Mesenteric fat pad (tissue), 1 donor: Measurements from ENCODE around the gene CD55. TPM values are rescaled to one million over a fixed set of nuclear protein-coding genes. Genes with fewer than 3 reads are reported as not detected.
"Not testable (repeated sequence)": the region's sequence is repeated elsewhere in the genome, so short reads cannot be mapped to it uniquely, and the experiment has no call there.

Experiments used
- DNase-seq: peaks from one replicate; pipeline ENCODE4 v3.0.0-alpha.2; 2020; ENCODE audit warnings: low spot score
- total RNA-seq: library from RNA; stranded (reverse); fragmentation: NEBNext Ultra II Directional; extraction: Animal tissue kit (Norgen Biotek cat#: 25700); gene quantifications from one replicate; pipeline ENCODE4 v1.2.1, GENCODE V29; 2021
- donor health status: DM: yes; HTN: yes; CAD: no.

CD55 gene
- total RNA-seq, 1 donor from 2014 or later = 82.3 TPM

DNA sequence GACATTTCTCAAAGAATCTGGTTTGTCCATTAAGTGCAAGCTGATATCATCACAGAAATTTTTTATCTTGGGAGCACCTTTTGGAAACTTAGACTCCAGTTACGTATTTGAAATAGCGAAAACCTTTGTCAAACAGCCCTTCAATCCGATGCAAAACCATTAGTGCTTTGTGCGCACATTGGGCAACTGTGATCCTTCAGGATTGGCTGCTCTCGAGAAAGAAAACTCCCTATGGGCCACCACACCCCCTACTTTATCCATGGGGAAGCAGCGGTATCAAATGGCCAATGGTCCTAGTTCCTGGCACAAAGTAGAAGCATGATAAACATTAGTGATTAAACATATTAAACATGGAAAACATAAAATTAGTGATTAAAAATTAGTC lies 16.0 kb upstream of the CD55 start:
- no peak for DNase-seq

DNA sequence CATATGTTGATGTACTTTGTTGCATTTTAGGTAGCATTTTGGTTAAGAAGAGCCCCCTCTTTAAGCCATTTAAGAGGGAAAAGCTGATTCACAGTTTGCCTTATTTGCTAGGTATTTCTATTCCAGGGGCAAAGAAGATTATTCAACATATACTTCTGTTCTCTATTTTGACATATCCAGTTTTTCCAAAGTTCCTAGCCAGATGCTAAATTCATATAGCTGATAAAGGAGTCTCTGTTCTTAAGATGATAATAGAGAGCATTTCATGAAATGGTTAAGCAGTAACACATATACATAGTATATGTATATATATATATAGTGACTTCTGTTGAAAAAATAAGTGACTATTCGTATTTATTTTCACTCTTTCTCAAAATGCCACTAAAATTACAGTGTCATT lies 15.5 kb upstream of the CD55 start:
- no peak for DNase-seq

DNA sequence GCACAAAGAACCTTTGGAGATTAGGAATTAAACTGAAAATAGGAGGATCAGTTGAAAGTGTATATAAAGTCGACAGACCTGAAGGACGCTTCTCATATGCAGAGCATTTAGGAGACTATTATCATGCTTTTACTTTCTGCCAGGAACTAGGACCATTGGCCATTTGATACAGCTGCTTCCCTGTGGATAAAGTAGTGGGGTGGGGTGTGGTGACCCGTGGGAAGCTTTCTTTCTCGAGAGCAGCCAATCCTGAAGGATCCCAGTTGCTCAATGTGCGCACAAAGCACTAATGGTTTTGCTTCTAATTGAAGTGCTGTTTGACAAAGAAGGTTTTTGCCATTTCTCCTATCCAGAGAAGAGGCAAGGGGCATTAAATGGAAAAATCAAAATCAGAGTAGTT lies 14.9 kb upstream of the CD55 start:
- DNase-seq = no peak

DNA sequence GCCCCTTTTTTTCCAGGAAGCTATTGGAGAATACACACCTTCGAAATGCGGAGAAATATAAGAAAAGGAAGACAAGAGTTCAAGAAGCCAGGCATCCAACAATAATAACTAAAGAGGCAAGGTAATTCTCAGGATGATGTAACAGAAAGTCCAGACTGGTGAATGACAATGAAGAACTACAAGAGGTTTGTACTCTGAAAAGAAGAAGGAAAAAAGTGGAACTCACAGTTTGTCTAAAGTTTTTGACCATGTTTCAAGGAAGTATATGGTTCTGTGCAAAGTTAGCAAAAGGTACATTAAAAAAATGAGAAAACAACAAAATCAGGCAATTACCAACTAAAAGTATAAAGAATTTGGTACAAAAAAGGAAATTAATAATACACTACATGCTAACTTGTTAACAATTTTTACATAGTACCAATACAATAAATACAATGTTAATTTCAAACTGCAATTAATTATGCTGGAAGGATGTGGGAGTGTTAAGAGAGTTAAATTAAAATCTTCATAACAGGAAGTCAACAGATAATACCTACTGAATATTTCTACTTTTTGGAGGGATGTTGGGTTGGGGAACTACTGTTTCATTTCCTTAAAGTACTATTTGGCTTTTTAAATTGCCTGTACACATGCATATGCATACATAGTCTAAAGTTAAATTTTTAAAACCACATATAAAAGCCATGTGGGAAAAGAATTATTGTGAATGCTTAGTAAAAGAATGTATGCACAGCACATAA lies 12.9 kb upstream of the CD55 start:
- no peak for DNase-seq

DNA sequence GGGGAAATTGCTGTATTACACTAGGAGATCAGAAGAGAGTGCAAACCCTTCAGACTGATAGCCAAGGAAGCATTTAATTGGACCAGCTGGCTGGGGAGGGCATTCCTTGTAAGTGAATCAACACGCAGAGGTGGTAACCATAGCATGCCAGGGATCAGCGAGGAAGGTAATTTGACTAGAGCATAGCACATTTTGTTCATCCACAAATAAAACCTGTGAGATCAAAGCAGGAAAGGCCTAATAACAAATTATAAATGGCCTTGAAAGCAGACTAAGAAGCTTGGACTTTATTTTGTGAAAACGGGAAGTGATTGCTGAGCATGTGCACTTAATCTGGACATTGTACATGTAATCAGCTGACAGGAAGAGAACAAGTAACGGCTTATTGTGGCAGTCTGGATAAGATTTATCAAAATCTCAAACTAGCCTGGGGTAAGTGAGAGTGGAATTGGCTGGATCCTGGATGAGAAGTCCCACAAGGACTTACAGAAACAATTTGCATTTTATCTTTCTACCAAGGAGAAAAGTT lies 11.7 kb upstream of the CD55 start:
- DNase-seq = no peak

DNA sequence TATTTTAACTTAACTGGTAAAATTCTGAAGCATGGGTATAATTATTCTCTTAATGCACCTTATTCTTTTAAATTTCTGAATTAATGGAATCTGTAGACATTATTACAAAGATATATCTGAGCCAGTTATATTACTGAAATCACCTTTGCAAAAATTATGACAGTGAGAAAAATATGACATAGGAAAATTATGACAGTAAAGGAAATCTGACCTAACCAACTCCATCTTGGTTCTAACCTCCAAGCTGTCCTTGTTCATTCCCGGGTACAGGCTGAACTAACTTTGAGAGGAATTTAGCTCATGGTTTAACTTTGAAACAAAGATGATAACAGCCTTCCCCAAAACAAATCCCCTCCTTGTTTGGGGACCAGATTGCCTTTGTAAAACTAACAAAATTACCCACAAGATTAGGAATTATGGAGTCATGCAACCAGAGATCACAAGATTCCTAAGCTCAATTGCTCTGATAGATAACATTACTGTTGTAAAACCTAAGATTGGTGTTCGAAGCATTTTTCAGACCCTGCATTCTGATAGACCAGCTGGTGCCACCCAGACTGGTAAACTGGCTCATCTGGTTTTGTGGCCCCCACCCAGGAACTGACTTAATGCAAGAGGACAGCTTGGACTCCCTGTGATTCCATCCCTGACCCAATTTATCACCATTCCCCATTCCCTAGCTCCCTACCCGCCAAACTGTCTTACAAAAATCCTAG lies 9.4 kb upstream of the CD55 start:
- DNase-seq = no peak

DNA sequence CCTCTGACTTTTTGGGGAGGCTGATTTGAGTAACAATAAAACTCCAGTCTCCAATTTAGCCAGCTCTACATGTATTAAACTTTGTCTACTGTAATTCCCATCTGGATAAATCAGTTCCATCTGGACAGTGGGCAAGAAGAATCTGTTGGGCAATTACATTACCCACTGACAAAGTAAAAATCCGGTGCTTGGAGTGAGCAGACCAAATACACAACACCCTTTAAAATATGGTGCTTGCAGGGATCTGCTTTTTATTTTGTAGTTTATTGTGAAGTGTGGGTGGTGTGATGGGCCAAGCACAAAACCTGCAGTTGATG lies 8.9 kb upstream of the CD55 start:
- no peak for DNase-seq

DNA sequence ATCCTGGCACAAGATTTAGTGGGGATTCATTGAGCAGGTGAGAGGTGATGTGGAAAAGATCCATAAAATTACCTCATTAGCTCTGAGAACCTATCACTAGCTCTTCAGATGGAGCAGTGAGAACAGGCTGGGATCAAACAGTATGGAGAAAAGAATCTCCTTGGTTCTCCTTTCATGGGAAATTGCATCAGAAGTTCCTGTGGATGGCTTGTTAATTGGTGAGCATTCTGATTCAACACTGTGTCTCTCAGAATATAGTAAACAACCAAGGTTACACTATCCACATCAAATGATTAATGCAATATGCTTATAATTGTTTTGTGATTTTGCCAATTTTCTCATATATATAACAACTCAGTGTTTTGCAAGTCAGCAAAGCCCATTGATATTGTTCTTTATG lies 8.3 kb upstream of the CD55 start:
- DNase-seq = no peak

DNA sequence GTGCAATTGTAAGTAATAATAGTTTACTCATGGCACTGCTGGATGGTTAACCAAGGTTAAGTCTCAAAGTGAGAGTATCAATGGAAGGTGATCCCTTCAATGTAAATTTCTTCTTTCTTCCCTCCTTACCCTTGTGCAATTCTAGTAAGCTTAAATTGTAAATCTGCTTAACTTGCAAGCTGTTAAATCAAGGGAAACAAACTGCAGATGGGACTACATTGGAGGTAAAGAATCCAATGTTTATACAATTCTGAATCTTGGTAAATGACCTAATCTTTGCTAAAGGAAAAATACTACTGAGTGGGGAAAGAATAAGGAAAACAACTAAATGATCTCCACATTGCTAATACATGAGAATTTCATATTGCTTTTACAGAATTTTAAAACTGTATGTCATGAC lies 6.7 kb upstream of the CD55 start:
- no peak for DNase-seq

DNA sequence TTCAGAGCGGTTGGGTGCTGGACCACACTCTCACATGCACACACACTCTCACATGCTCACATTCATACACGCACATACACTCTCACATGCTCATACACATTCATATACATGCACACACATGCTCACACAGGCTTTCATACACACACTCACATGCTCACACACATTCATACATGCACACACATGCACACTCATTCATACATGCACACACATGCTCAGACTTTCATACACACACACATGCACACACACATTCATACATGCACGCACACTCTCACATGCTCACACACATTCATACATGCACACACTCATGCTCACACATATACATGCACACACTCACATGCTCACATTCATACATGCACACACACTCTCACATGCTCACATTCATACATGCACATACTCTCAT lies 6.0 kb upstream of the CD55 start:
- DNase-seq = no peak

DNA sequence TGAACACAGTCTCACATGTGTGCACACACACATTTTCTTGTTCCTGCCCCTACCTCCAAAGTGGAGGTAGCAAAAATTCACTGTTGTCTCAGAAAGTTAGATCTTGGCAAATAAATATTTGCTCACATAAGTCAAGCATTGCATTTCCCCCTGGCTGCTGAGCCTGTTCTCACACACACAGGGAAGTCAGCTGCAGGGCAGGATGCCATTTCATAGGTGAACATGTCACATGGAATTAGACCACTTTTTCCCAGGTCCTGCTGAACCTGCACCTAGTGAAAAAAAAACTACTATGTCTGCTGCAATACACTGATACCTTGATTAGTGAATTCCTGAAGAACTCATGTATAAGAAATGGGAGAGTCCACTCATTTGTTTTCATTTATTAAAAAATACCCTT lies 5.3 kb upstream of the CD55 start:
- no peak for DNase-seq

DNA sequence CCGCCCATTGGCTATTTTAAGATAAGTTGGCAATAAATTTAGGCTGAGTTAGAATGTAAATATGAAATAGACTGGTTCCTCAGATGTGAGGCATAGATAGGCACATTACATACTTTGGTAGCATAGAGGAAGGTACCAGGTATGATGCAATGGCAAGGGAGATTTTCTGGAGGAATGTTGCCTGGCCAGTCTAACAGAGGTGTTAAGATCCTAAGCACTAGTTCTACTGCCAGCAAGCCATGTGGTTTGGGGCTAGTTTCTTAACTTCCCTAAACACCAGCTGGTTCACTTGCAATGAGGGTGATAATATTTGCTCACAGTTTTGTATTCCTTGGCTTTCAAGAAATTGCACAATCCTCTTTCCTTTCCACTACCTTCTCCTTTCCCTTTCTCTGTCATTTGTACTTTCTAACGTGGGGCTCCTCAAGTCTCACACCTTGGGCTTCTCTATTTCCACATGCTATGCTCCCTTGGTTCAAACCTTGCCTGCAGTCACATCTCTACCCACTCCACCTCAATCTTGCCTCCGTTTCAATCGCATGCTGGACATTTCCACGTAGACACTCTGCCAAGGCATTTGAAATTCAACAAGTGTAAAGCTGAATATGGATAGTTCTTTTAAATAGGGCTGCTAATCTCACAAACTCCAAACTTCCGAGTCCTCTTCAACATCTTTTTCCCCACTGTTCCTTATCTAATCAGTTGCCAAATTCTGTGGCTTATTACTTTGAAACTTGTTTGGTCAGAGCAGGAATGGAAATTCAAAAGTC lies 4.7 kb upstream of the CD55 start:
- DNase-seq = no peak

DNA sequence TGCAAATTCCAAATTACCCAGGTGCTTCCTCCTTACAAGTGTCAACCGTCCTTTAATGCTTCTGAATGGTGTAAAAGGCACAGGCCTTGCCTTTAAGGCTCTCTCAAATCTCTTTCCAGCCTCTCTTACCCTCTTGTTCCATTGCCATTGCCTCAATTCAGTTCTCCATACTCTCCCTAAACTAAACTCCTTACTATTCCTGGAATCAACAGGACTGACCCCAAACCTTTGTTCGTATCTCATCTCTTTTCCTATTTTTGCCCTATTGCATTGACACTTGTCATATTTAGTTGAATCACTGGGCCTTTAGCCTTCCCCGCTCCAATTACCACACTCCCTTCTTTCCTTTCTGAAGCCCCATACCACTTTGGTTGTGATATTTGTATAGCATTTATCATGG lies 3.9 kb upstream of the CD55 start:
- no peak for DNase-seq

DNA sequence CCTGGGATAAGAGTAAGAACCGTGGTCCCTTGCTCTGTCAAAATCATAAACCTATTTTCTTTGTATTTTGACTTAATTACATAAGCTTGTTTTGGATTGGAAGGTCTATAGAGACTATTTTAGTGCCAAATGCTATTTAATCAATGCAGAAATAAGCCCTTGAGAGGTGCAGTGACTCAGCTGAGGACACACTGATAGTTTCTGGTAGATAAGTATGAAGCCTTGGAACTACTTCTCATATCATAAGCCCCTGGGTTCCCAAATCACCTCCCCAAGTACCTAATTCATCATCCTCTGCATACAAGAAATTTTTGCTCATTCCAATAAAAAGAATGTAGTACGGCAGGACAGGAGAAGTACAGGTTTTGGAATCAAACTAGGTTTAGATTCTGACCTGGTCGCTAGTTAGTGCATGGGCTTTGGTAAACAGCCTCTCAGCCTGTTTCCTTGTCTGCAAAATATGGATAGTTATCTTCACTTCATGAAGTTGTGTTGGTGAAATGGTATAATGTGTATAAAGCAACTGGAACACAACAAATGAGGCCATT lies 3.3 kb upstream of the CD55 start:
- DNase-seq = no peak

DNA sequence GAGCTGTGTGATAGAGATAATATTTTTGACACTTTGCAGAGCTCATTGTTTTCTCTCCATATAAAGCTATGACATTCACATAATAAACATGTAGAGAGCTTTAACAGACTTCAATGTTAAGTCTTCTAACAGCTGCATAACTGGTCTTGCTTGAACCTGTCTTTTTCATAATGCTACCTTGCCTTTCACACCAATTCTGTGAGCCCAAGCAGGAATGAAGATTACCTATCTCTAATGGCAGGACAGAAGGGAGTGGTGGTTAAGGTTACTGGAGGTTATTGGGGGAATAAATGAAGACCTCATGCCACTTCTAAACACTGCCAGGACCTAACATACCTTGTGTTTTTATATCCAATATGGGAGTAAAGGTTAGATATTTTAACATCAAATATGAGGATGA lies 2.3 kb upstream of the CD55 start:
- DNase-seq = no peak

DNA sequence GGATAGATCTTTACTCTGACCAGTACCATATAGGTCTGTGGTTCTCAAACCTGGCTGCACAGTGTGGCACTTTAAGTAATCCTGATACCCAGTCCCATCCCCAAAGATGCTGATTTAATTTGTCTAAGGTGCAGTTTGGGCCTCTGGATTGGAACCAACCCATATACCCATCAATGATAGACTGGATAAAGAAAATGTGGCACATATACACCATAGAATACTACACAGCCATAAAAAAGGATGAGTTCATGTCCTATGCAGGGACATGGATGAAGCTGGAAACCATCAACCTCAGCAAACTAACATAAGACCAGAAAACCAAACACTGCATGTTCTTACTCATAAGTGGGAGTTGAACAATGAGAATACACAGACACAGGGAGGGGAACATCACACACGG lies 1.4 kb upstream of the CD55 start:
- DNase-seq = not testable (repeated sequence)

DNA sequence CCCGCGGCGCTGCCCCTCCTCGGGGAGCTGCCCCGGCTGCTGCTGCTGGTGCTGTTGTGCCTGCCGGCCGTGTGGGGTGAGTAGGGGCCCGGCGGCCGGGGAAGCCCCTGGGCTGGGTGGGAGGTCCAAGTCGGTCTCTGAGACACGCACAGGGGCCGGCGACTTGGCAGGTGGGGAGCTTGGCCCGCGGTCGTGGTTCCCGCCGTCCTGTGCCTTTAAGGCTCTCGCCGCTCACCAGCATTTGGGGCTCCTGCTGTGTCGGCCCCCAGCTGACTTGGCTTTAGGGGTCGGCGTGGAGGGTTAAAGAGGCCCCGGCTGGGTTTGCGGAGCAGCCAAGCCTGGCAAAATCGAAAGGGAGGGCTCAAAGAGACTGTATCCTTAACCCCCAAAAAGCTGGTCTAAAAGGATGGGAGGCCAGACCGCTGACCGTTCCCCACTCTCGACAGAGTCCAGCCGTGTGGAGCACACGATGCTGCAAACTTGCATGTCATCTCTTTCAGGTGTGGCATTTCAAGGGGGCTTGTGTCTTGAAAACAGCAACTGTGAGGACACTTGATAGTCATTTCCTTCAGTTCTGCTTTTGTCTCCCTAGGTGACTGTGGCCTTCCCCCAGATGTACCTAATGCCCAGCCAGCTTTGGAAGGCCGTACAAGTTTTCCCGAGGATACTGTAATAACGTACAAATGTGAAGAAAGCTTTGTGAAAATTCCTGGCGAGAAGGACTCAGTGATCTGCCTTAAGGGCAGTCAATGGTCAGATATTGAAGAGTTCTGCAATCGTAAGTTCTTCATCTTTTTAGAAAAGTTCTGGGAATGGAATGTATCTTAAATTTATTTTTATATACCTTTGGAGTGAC lies 540 bp downstream of the CD55 start:
- no peak for DNase-seq

DNA sequence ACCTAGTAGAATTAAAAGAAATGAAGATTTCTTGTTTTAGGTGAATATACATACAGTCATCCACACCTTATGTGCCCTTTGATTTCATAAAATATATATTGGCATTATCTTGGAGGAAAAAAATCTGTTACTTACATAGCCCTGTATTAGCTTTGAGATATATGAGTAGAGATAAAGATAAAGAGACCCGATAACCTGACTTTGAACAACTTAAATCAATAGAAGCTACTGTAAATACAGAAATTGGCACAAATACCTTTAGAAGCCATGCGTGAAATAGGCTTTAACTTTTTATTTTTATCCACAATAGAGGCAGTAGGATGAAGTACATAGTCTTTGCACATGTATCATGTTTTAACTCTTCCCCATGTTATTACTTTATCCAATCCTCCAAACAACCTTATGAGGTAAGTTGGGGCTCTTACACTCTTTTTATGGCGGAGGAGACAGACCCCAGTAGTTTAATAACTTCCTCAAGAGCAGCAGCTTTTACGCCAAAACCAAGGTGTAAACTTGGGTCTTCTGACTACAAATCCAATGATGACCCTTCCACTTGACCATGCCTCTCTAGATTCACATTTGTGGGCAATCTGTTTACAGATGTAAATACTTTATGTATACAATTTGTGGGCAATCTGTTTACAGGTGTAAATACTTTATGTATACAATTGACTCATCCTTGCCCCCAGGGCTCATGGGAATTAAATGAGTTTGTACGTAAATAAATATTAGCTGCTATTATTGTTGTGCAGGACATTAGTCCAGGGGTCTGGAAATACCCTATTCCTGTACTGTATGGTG lies 2.1 kb downstream of the CD55 start:
- no peak for DNase-seq

DNA sequence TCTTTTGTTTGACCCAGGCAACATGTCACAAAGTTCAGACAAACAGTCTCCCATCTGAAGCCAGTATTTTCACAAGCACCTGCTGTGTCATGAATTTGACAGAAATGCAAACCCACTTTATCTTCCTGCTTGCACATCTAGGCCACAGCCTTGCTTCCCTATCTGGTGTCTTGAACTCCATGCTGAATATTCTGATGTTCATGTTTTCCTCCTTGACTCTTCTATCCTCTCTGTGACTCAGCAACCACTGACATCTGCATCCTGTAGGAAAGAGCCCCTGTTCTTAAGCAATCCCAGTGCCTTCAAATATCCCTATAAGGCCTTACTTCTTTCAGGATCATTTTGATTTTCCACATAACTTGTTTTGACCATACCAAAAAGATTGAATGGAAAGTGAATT lies 6.5 kb downstream of the CD55 start:
- DNase-seq = no peak

DNA sequence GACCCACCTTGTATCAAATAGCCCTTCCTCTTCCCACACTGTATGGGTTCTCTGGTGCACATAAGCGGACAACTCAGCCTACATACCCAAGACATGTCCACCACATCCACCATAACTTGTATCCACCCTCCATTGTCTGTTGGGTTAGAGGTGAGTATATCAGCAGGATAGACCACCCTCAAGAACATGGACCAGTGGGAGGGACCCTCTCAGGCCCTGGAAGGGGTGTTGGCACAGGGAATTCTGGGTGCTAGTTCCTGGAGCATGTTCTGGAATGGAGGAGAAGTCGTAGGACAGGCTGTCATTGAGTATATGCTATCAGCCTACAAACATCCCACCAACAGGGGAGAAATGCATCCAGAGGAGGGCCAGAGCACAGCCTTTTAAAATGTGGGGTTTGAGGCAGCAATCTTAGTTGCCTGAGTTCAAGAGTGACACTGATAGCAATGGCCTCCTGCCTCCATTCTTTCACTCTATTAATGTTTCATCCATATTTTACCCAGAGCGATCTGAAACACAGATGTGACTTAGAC lies 7.5 kb downstream of the CD55 start:
- DNase-seq = no peak
